Mesendoderm (in vitro differentiated cells): Measurements from ENCODE around the gene NPEPL1.

Source experiments
- DNase-seq: peaks from one replicate; pipeline ENCODE4 v3.0.0; 2013
- H2AK5ac ChIP-seq: 2 replicates; pipeline ENCODE4 v1.6.1; 2013; ENCODE audit warnings: low read length, inconsistent platforms
- H2BK120ac ChIP-seq: 2 replicates; pipeline ENCODE4 v1.6.1; 2013; ENCODE audit warnings: low read depth, mild to moderate bottlenecking, low read length, moderate library complexity, mixed read lengths
- H2BK15ac ChIP-seq: replicated peaks from 2 replicates; pipeline ENCODE4 v1.6.1; 2013; ENCODE audit warnings: low read depth, mild to moderate bottlenecking, moderate library complexity
- H2BK5ac ChIP-seq: 2 replicates; pipeline ENCODE4 v1.6.1; 2013; ENCODE audit warnings: low read length, inconsistent platforms
- H3K18ac ChIP-seq: 2 replicates; pipeline ENCODE4 v1.6.1; 2013; ENCODE audit warnings: mild to moderate bottlenecking, low read length, mixed read lengths
- H3K23ac ChIP-seq: one replicate; pipeline ENCODE4 v1.6.1; 2013; ENCODE audit warnings: low read length
- H3K27ac ChIP-seq: 2 replicates; pipeline ENCODE4 v1.5.1; 2013; ENCODE audit warnings: low read depth, mild to moderate bottlenecking, inconsistent platforms, low read length, moderate library complexity
- H3K27me3 ChIP-seq: 2 replicates; pipeline ENCODE4 v1.6.1; 2013; ENCODE audit warnings: low read length, control low read depth, mild to moderate bottlenecking, inconsistent platforms; ENCODE audit not compliant: insufficient read depth, poor library complexity
- H3K36me3 ChIP-seq: 2 replicates; pipeline ENCODE4 v1.6.1; 2013; ENCODE audit warnings: low read length, inconsistent platforms; ENCODE audit not compliant: control insufficient read depth, insufficient read depth
- H3K4ac ChIP-seq: one replicate; pipeline ENCODE4 v1.6.1; 2013; ENCODE audit warnings: low read depth, mild to moderate bottlenecking, low read length, moderate library complexity
- H3K4me1 ChIP-seq: 2 replicates; pipeline ENCODE4 v1.6.1; 2013; ENCODE audit warnings: low read depth, low read length, inconsistent platforms; ENCODE audit not compliant: control insufficient read depth
- H3K4me2 ChIP-seq: 2 replicates; pipeline ENCODE4 v1.6.1; 2013; ENCODE audit warnings: low read length
- H3K4me3 ChIP-seq: 2 replicates; pipeline ENCODE4 v1.5.1; 2013; ENCODE audit warnings: mild to moderate bottlenecking, low read length
- H3K56ac ChIP-seq: one replicate; pipeline ENCODE4 v1.6.1; 2013; ENCODE audit warnings: low read length
- H3K79me1 ChIP-seq: 2 replicates; pipeline ENCODE4 v1.6.1; 2013; ENCODE audit warnings: low read length, inconsistent platforms
- H3K79me2 ChIP-seq: 2 replicates; pipeline ENCODE4 v1.6.1; 2013; ENCODE audit warnings: mild to moderate bottlenecking, low read length; ENCODE audit not compliant: control insufficient read depth, insufficient read depth
- H3K9ac ChIP-seq: 2 replicates; pipeline ENCODE4 v1.6.1; 2013; ENCODE audit warnings: low read length, inconsistent platforms
- H4K5ac ChIP-seq: one replicate; pipeline ENCODE4 v1.6.1; 2013; ENCODE audit warnings: low read length
- H4K8ac ChIP-seq: one replicate; pipeline ENCODE4 v1.6.1; 2013; ENCODE audit warnings: low read depth, mild to moderate bottlenecking, control low read depth, low read length, moderate library complexity
- WGBS: extraction: QIAGEN DNeasy Blood & Tissue Kit; methylation state at CpG from one replicate; pipeline ENCODE4 v1.1.7; 2013; ENCODE audit warnings: low lambda C conversion rate, missing lambda C conversion rate; ENCODE audit not compliant: insufficient coverage; ENCODE audit errors: extremely low coverage; 5-methylcytosine and 5-hydroxymethylcytosine counted together

Gene NPEPL1

GRCh38 chr20:58695895-58696375 lies 3.3 kb downstream of the NPEPL1 start:
- Histone ChIP-seq H4K5ac (no peak overlapping the region), H3K18ac (no peak overlapping the region), H3K9ac (no peak overlapping the region), H3K4me3 (no peak overlapping the region), H2AK5ac (no peak overlapping the region), H2BK15ac (no peak overlapping the region), H2BK120ac (no peak overlapping the region), H3K27me3 (no peaks in the 10 kb centered on the region), H3K23ac (no peak overlapping the region), H3K79me2 (no peaks in the 10 kb centered on the region), H3K4me2 (no peak overlapping the region), H3K4ac (no peak overlapping the region), H2BK5ac (no peak overlapping the region), H3K36me3 (no peaks in the 10 kb centered on the region), H4K8ac (no peak overlapping the region), H3K27ac (no peak overlapping the region), H3K56ac (no peak overlapping the region), H3K79me1 (peaks cover 4% of the 10 kb centered on the region), H3K4me1 (no peaks in the 10 kb centered on the region)
- DNase-seq = no peak
- WGBS = no CpG with 5 or more reads among the region's 10 CpGs

GRCh38 chr20:58696411-58696961 lies 3.9 kb downstream of the NPEPL1 start:
- no peak overlapping the region for H3K4me2 ChIP-seq
- H3K79me1 ChIP-seq = peaks cover 4% of the 10 kb centered on the region
- no peaks in the 10 kb centered on the region for H3K4me1 ChIP-seq
- H2BK5ac ChIP-seq = no peak overlapping the region
- no peaks in the 10 kb centered on the region for H3K27me3 ChIP-seq
- H3K23ac ChIP-seq = no peak overlapping the region
- no peak overlapping the region for H4K8ac ChIP-seq
- DNase-seq = no peak
- H3K56ac ChIP-seq = no peak overlapping the region
- H3K4me3 ChIP-seq = no peak overlapping the region
- H2AK5ac ChIP-seq = no peak overlapping the region
- no peak overlapping the region for H3K27ac ChIP-seq
- no peaks in the 10 kb centered on the region for H3K79me2 ChIP-seq
- no peak overlapping the region for H2BK120ac ChIP-seq
- no peak overlapping the region for H3K4ac ChIP-seq
- H3K18ac ChIP-seq = no peak overlapping the region
- H3K36me3 ChIP-seq = no peaks in the 10 kb centered on the region
- no CpG with 5 or more reads among the region's 10 CpGs for WGBS
- no peak overlapping the region for H4K5ac ChIP-seq
- H2BK15ac ChIP-seq = no peak overlapping the region
- H3K9ac ChIP-seq = no peak overlapping the region

- Histone ChIP-seq H2BK120ac (no peak overlapping the region), H3K27me3 (no peaks in the 10 kb centered on the region), H3K79me1 (peaks cover 4% of the 10 kb centered on the region), H3K18ac (no peak overlapping the region), H3K27ac (no peak overlapping the region), H3K4me1 (no peaks in the 10 kb centered on the region), H2AK5ac (no peak overlapping the region), H3K4ac (no peak overlapping the region), H4K8ac (no peak overlapping the region), H2BK15ac (no peak overlapping the region), H3K4me2 (no peak overlapping the region), H2BK5ac (no peak overlapping the region), H3K36me3 (no peaks in the 10 kb centered on the region), H4K5ac (no peak overlapping the region), H3K79me2 (no peaks in the 10 kb centered on the region), H3K23ac (no peak overlapping the region), H3K4me3 (no peak overlapping the region), H3K9ac (no peak overlapping the region), H3K56ac (no peak overlapping the region)
- DNase-seq = no peak
- WGBS = no CpG with 5 or more reads among the region's 21 CpGs
These were observed 4.7 kb downstream of the NPEPL1 start for GRCh38 chr20:58697201-58697866.

- Histone ChIP-seq H3K18ac (no peak overlapping the region), H3K9ac (no peak overlapping the region), H3K27ac (no peak overlapping the region), H2BK15ac (no peak overlapping the region), H4K8ac (no peak overlapping the region), H3K79me2 (no peaks in the 10 kb centered on the region), H4K5ac (no peak overlapping the region), H2AK5ac (no peak overlapping the region), H3K23ac (no peak overlapping the region), H2BK120ac (no peak overlapping the region), H3K79me1 (peaks cover 4% of the 10 kb centered on the region), H3K4me3 (no peak overlapping the region), H3K56ac (no peak overlapping the region), H3K4ac (no peak overlapping the region), H3K36me3 (no peaks in the 10 kb centered on the region), H2BK5ac (no peak overlapping the region), H3K27me3 (no peaks in the 10 kb centered on the region), H3K4me1 (no peaks in the 10 kb centered on the region), H3K4me2 (no peak overlapping the region)
- no CpG with 5 or more reads among the region's 15 CpGs for WGBS
- DNase-seq = no peak
These were observed 5.5 kb downstream of the NPEPL1 start for GRCh38 chr20:58697867-58698703.

- H3K27ac ChIP-seq = no peak overlapping the region
- WGBS = no CpG with 5 or more reads among the region's 27 CpGs
- no peak overlapping the region for H3K18ac ChIP-seq
- H2BK5ac ChIP-seq = no peak overlapping the region
- H3K9ac ChIP-seq = no peak overlapping the region
- DNase-seq = no peak
- peaks cover 4% of the 10 kb centered on the region for H3K79me1 ChIP-seq
- H3K79me2 ChIP-seq = no peaks in the 10 kb centered on the region
- H3K36me3 ChIP-seq = no peaks in the 10 kb centered on the region
- H4K5ac ChIP-seq = no peak overlapping the region
- H3K23ac ChIP-seq = no peak overlapping the region
- no peak overlapping the region for H2AK5ac ChIP-seq
- no peak overlapping the region for H3K4me2 ChIP-seq
- H2BK15ac ChIP-seq = no peak overlapping the region
- H3K4me1 ChIP-seq = no peaks in the 10 kb centered on the region
- no peaks in the 10 kb centered on the region for H3K27me3 ChIP-seq
- H4K8ac ChIP-seq = no peak overlapping the region
- H3K4me3 ChIP-seq = no peak overlapping the region
- no peak overlapping the region for H3K4ac ChIP-seq
- H2BK120ac ChIP-seq = no peak overlapping the region
- no peak overlapping the region for H3K56ac ChIP-seq
These were observed 6.4 kb downstream of the NPEPL1 start for GRCh38 chr20:58698741-58699622.
